ENCODE measurements around the gene FRA10AC1.

Gene FRA10AC1

DNA sequence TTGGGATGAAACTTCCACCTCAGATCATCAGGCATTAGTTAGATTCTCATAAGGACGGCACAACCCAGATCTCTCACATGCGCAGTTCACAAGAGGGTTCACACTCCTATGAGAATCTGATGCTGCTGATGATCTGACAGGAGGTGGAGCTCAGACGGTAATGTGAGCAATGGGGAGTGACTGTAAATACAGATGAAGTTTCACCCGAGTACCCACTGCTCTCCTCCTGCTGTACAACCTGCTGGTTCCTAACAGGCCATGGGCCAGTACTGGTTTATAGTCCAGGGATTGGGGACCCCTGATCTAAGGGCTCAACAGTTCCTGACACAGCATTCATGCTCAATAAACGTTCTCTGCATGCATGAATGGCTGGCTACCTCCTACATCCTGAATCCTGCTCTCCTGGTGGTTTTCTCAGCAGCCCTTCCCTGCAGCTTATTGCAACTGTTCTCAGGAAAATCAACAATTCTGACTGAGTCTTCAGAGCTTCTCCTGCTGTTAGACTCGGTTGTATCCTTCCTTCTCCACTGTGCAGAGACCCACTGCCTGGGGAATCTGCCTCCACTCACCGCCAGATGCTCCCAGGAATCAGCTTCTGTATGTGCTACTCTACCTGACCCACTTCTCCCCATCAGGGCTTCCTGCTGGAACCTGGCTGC is 72.6 kb downstream of the FRA10AC1 start:
- no peak for DNase-seq (ENCODE audit: low read depth)

DNA sequence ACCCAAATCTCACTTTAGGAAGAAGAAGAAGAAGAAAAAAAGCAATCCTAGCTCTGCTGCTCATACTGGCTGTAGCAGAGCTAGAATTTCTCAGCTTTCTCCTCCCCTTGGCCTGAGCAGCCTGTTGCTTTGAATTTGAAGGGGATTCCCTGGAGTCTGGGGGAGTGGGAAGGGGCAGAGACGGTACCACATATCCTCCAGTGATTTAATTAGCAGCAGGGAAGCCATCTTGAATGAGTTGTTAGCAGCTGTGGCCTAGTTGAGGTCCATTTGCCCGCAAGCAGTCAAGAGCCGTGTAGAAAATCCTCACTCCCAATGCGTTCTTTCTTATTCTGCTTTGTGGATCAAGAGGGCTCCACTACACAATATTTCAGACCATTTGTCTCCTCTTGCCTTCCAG is 73.5 kb downstream of the FRA10AC1 start:
- DNase-seq (ENCODE audit: low read depth), result no peak

DNA sequence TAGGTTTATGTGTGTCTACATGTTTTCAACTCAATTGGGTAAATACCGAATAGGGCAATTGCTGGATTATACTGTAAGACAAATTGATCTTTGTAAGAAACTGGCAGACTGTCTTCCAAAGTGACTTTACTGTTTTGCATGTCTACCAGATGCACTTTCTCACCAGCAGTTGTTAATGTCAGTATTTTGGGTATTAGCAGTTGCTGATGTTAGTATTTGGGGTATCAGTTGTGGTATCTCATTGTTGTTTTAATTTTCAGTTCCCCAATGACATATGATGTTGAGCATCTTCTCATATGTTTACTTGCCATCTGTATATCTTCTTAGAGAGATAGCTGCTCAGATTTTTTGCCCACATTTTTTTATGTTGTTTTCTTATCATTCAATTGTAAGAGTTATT is 79.5 kb downstream of the FRA10AC1 start:
- DNase-seq (ENCODE audit: low read depth), result no peak

DNA sequence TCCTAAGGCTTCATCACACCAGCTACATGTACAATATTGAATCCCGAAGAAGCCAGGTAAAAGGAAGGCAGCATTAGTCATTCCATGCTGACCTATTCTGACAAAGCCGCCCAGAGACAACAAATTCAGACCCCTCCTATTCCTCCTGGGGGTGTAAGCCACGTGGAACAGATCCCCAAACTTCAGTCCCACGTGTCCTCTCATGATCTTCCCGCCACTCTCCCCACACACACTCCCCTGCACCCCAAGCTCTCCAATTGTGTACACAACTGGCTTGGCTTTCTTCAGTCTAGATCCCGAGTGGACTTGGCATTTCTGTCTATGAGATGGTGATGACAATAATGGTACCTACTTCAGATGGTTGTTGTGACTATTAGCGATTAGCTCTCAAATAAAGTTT is 81.5 kb downstream of the FRA10AC1 start:
- DNase-seq (ENCODE audit: low read depth), result no peak

Data from fibroblast of the conjunctiva (primary cell).